HG03135 (cell line): Measurements from ENCODE around the gene HOXA3.

Experiments
- ATAC-seq: cut with Tn5 transposase; IDR thresholded peaks from one replicate; pipeline ENCODE4 v1.9.1; 2021; ENCODE audit warnings: mild to moderate bottlenecking, moderate library complexity; ENCODE audit not compliant: unreplicated experiment

HOXA3 gene

DNA sequence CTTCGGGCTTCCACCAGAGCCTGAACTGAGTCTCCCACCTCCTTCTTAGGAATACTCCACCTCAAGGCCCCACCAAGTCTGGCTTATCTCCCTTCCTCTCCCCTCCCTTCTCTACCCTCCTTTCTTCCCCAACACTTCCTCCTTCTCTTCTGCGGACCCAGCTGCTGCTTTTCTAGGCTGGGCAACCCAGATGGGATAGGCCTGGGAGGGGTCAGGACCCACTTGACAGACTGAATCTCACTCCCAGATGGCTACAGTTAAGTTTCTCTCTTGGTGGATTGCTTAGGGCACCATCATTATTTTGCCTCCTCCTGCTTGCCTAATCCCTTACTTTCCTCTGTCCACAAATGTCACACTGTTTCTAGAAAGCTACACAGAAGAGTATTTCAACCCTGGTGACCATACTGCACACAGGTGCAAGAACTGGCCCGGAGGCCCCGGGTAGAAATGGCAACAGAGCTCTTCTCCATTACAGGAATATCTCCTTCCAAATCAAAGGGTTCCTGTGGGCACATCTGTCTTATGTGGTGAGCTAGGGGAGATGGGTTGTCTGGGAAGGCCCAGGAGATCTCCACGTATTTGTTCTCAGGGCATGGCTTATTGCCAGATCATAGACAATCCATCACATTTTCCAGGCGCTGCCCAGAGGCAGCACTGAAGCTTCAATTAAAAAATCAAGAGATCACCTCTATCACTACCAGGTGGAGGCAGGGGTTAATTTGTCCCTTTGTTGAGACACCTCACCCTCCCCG lies 37.8 kb upstream of the HOXA3 start:
- ATAC-seq = no peak

DNA sequence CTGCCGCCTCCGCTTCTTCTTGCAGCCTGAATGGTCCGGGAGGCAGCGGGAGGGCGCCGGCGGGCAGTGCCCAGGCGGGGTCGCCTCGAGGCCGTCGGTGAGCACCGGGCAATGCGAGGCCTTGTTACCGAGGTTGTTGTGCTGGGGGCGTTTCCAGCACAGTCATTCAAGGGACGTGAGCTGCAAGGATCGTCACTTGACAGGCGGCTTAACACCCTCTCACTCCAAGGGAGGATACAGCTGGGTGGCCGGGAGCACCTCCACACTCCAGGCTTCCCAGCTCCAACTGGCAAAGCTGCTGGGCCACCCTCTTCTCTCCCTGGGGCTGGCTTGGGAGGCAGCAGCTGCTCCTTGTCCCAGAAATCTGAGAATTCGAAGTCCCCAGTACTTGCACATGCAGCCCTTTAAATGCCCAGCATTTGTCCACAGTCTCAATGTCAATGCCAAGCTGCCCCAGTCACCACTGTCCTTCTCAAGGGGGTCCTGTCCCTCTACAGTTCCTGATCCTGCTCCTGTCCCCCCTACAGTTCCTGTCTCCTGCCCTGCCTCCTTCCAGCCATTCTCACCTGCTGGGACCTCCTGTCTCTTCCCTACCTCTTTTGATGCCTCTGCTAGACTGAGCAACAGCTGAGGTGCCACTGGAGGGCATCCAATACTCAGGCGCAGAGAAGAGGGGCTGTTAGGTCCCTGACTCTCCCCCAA lies 37.1 kb upstream of the HOXA3 start:
- ATAC-seq = no peak

DNA sequence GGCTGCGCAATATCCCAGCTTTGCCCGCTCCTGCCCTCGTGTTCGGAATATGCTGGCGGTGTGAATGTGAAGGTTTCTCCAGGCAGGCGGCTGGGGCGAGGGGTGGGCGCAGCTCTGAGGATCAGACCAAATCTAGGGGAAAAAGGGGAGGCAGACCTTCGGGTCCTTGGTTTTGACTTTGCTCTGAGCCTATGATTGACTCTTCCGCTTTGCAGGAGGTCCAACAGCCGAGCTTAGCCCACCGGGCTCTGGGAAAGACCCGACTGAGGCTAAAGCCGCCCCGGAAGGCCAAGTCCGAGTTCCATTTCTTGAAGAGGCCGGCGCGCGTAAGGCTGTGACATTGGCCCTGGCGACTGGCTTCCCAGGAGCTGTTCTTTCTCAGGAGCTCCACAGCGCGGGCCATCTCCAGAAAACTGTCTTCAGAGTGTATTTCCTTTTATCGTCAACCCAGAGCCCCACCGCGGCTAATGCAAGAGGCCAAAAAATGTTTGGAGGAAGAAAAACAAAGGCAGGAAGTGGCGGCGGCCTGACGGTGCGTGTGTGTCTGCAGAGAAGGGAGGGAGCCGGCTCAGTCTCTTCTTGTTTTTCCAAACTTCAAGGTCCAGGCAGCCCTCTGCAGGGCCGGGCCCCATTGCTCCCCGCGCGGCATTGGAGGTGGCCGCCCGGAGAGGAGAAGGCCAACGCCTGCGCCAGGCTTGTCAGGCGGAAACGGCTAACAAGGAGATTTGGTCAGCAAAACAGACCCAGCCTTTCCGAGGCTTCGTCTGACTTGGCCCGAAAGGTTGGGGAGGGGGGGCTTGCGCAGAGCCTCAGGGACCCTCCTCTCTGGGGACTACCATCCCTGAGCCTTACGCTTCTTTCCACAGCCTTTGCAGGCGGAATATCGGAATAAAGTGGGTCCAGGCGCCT lies 36.3 kb upstream of the HOXA3 start:
- no peak for ATAC-seq

DNA sequence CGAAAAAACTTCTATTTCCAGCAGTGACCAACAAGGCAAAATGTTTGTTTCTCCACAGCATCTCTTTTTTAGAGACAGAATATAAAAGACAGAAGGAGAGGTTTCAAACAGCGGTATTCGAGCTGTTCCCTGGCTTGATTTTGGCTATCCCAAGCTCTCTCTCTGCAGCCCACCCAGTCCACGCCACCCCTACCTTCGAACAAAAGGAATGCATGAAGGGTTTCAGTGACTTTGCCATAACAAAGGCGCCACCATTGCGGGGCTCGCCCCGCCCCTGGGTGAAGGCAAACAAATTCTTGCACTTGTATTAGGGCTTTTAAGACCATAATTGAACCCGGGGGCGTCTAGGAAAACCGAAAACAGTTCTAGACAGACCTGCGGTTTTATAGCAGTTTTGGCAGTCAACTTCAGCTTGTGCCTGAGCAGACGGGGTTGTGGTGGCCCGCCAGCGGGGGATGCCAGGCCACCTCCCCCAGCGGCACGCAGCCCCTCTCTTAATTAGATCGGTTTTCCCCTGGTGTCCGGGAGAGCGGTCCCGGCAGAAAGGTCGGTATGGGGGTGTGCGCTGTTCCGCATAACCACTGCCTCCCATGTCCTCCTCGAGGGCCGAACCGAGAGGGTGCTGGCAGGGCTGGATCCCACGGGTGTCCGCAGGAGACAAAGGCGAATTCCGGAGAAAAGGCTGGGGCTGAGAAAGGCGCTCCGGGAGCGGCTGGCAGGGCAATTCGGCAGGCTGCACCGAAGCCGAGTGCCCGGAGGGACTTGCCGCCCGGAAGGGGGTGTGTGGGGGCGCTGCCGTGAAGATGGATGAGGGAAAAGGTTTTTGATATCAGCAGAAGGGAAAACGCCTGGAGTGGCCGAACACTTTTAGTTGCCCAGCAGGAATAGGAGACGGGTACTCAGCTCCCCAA lies 35.3 kb upstream of the HOXA3 start:
- ATAC-seq = no peak

DNA sequence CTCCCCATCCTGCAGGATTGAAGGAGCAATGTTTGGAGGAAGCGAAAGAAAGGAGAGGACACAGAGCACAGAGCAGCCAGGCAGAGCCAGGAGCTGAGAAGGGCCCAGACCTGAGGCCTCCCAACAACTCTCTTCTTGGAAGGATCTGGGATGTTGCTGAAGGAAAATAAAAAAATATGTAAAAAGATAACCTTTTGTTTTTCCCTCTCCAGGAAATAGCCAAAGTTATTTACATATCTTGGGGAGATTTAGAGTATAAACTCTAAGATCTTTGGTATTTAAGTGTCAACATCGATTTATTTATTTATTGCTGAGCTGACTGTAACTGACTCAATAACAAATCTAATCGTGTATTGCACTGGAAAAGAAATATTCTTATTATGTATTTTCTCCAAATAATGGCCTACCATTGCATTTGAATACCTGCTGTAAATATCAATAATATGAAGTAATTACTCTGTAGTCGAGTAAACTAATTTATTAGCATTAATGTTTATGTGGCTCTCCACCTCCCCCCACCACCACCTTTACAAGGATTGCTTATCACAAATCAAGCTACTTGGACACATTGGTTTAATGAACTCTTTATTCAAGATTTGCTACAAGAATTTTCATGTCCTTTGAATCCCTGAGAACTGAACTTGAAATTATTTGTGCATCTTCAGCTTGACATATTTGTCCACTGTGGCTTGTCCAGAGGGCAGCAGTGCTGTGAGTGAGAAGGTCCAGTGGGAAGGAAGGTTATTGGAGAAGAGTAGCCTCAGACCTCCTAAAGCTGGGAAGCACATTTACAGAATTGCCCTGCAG lies 34.5 kb upstream of the HOXA3 start:
- no peak for ATAC-seq

DNA sequence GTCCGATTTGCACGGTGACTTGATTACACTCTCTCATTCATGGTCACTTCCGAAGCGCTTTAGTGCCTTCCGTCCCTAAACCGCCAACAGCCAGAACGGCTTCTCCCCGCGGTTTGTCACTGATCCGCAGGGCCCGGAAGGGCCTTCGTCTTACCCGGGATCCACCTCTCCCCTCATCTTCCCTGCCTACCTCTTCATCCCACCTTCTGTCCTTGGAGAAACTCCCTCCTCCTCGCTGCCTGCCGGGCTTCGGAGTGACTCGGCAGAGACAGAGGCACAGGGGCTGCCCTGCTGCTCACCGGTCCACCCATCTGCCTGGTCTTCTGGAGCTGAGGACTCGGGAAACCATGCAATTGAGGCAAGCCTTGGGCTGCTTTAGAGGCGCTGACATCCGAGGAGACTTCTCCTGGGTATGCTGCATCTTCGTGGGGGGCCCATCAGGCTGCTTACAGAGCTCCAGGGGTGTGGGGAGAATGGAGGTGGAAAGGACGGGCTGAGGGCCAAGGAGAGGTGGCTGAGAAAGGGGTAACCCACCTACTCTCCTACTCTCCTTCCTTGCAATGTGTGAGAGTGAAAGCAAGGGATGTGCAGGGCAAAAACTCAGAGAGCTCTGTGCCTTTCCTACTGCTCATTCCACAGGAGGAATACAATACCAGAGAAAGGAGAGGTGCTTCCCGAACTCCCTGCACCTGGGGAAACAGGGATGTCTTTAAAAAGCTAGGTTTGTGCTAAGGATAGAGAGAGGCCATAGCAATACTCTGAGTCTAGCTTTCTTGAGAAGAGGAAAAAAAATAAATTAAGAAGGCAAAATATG lies 33.7 kb upstream of the HOXA3 start:
- ATAC-seq = no peak

DNA sequence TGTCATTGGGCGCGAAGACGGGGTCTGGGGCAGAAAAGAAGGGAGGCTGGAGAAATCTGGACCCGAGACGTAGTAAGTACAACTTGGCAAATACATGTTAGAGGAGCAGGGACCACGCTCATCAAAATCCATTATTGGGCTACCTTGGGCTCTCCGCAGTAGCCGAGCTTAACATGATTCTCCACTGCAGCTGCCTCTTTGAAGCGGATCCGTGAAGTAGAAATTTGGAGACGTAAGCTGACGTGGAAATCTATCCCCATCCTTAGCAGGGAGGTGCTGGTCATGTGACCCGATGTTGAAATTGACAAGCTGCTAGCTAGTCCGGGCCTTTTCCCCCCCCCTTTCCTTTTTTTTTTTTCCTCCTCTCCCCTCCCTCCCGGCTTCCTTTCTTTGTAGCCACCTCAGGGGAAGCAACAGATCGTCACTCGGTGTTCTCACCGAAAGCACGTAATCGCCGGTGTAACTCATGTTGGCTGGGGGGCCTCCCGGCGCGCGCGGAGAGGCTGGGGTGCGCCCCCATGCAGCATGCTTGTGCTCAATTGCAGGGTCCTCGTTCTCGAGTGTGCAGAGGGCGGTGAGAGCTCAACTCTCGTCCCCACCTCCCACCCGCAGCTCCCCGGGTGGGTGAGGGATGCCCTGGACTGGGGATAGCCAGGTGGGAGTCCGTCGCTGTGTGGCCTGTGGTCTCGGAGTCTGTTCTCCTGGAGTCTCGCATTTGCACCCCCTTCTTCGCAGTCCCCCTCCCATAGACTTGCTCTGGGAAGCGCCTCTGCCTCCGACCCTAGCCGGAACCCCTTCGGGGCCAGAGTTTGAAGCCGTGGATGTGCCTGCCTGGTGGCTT lies 32.9 kb upstream of the HOXA3 start, which contains the start of gene HOXA11:
Gene HOXA11 (minus strand): TSS at position 220 of the 841 bp plus-strand sequence. CDS start 88 bp downstream, at position 132.
- ATAC-seq = no peak

DNA sequence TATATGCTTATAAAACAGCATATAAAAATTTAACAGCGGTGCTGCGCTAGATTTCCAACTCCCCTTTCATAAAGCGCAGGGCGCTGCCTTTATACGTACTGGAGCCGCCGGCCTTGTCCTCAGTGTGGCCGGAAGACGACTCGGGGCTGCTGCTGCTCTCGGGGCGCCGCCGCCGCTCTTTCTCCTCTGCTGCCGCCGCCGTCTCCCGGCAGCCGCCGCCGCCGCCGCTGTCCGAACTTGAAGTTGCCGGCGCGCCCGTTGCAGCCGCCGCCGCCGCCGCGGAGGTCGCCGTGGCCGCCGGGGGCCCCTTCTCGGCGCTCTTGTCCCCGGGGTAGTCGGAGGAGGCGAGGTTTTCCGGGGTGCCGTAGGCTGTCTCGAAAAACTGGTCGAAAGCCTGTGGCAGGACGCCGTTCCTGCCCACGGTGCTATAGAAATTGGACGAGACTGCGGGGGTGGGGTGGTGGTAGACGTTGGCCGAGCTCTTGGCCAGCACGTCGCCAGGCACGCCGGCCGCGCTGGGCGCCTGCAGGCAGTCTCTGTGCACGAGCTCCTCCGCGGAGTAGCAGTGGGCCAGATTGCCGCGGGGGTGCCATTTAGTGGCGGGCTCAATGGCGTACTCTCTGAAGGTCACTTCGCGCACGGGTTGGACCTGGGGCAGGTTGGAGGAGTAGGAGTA lies 32.1 kb upstream of the HOXA3 start:
- ATAC-seq = no peak

DNA sequence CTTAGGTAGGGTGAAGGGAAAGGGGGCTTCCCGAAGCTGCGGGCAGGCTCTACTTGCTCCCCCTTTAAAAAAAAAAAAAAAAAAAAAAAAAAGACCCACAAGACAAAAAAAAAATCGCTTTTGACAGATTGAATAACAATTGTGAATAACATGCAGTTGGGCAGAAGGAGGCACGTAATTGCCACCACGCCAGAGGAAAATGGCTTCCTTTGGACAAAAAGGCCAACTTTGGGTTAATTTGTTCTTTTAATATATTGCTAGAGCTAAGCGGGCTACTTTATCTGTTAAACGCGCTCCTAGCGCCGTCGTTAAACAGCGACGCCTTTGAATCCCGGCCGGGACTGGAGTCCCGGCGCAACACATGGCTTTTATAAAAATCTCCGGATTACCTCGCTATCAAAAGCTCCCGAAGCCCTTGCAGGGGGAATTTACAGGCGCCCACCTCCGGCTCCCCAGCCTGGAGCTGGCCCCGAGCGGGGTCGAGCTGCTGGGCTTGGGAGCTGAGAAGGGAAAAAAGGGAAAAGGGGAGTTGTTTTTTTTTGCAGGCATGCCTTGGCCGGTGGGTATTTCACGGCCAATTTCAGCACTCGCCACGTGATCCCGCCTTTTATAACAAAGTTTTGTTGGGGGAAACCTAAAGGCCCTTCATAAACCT lies 31.4 kb upstream of the HOXA3 start:
- ATAC-seq = no peak

DNA sequence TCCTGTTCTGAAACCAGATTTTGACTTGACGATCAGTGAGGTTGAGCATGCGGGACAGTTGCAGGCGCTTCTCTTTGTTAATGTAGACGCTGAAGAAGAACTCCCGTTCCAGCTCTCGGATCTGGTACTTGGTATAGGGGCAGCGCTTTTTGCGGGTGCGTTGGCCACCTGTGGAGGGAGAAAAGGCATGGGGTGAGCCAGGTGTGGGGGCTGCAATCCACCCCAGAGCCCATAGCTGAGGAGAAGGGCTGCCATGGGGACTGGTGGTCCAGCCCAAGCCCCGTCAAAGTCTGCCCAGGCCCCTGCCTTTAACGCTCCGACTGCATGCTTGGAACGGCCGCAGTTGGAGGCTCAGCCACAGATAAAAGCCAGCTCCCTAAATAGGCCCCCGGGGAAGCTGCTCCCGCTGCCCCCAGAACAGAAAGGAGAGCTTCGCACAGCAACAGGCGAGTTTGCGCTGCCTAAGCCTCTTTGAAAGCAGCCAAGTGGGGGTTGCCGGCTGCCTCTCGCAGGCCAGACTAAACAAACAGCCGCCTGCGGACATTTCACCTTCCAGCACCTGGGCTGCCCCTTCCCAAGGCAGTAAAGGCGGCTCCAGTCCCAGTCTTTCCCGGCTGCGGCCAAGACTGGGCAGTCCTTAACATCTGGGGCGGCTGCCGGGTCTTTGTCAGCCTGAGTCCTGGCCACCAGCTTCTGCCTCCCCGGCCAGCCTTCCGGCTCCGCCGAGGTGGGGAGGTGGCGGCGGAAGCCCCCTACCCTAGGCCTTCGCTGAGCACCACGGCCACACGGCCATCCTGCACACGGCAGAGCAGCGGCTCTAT lies 30.7 kb upstream of the HOXA3 start:
- no peak for ATAC-seq

DNA sequence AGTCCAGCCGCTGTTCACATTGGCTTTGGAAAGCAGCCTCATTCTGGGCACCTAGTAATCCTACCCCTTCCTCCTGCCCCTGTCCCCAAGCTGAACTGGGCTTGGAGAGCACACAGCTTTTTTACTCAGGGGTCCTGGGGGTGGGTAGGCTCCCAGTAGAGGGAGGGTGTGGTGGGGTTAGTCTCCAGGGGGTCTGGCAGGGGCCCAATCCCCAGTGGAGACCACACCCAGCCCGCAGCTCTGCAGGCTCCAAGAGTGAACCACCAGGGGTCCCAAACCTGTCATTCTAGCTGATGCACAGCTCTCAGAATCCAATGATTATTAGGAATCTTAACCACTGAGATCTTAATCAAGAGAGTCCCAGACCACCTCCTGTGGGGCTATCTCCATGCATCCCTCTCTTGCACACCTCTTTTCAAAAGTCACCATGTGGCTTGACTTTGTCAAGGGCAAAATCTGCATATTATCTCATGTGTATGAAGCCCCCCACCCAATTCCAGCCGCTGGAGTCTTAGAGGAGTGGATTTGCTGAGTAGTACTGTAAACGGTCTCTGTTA lies 30.0 kb upstream of the HOXA3 start:
- ATAC-seq = no peak

DNA sequence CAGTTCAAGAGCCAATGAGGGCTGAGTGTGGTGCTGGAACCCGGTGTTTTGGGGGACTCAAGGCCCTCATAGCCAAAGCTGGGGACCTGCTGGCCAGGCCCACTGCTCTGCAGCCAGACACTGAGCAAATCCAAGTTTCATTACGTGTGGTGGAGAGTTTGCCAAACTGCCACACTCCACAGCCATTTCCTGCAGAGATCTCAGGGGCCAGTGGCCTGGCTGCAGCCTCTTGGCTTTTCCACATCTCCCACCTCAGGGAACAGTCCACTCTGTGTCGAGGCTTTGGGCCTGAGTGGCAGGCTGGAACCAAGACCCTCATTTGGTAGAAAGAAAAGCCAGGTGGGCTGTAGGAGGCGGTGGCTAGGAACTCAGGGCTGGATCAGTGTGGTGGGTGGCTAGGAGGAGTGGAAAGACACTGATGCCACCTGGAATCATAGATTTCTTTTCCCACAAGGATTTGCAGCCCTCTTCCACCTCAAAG lies 29.5 kb upstream of the HOXA3 start:
- no peak for ATAC-seq

DNA sequence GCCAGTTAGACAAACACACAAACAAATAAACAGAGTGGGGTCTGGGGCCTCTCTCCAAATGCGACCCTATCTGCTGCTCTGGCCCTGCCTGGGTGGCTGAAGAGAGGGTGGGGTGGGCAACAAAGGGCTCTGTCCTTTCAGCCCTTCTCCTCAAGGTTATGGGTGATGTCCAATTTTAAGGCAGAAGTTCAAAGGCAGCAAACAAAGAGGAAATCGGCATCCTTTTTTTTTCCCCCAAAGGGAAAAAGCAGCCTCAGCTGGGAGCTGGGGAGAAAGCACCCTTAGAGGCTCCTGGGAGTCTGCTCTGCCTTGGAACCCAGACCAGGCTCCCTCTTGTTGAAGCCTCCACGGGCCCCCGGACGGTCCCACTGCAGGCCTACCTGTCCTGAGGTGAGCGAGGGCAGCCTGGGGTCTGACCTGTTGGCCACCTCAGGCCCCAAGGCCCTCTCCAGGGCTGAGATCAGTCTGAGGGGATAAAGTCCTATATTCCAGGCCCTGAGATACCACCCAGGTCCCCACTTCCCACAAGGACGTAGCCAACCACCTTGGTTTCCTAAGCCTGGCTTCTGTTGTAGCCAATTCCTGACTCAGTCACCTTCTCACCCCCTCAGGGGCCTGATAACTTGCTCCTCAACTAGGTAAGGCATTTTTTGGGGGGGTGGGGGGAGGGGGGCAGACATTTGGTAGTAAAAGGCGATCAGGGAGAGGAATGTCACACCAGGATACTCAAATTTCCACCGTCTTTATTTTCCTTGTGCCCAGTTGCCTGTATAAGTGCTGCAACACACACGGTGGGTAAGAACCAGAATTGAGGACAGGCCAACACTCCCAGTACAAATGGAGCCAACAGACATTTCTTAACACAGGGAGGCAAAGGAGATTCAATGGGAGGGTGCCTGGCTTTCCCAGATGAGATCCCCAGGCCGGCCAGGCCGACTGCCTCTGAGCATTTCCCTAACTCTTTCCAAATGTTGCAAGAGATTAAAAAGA lies 28.3 kb upstream of the HOXA3 start:
- ATAC-seq = no peak
